Urothelium cell line (cell line): ENCODE data around the gene CNTN5.
A peak's percentile ranks its signal among the peaks of the same experiment; 100 is the strongest.

Experiments used
- DNase-seq: peaks from one replicate; pipeline ENCODE4 v3.0.0; 2011; ENCODE audit warnings: low spot score, mixed read lengths
- FAIRE-seq: peaks from 2 replicates; lab custom pipeline; 2011; peaks lifted over from hg19 to GRCh38; lab: Jason Lieb, UNC

The CNTN5 gene

DNA sequence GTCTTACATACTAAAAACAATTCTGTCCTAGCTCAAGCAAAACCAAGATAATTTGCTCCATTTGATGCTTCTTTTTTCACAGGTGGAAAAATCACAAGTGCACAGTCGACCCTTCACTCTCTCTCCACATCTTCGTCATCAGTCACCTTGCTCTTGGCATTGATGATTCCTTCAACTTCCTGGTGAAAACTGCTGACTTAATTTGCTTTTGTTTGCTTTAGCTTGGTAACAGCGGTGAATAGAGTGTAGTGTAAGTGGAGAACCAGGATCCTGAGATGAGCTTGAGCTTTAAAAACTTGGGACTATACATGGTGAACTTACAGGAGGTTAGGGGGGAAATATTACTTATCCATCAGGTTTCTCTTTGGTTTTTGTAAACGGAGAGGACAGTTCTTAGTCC is 1335.3 kb downstream of the CNTN5 start:
- DNase-seq (no peak), FAIRE-seq (no peak)

GRCh38 chr11:100359281-100359680 is 1338.5 kb downstream of the CNTN5 start:
- FAIRE-seq, result no peak
- DNase-seq, result no peak

DNA sequence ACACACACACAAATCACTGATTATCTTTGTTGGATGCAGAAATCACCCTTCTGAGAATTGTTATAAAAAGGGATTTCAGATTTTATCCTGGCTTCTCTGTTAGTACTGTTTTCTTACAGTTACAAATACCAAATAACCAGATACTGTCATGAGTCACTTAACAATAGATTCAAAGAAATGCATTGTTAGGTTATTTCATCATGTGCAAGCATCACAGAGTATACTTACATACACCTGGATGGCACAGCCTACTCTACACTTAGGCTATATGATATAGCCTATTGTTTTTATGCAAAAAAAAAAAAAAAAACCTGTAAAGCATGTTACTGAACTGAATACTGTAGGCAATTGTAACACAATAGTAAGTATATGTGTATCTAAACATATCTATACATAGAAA is 1347.1 kb downstream of the CNTN5 start:
- FAIRE-seq (no peak), DNase-seq (no peak)

- DNase-seq, result no peak
- no peak for FAIRE-seq
These were observed 1362.7 kb downstream of the CNTN5 start for GRCh38 chr11:100383357-100383865.

GRCh38 chr11:100396266-100396665 is 1375.5 kb downstream of the CNTN5 start:
- FAIRE-seq (no peak), DNase-seq (no peak)

GRCh38 chr11:100397401-100397800 is 1376.7 kb downstream of the CNTN5 start:
- DNase-seq, result no peak
- no peak for FAIRE-seq

GRCh38 chr11:100403816-100404215 is 1383.1 kb downstream of the CNTN5 start:
- peak; percentile 25 for DNase-seq
- FAIRE-seq, result no peak

- FAIRE-seq, result no peak
- no peak for DNase-seq
These were observed 1384.2 kb downstream of the CNTN5 start for GRCh38 chr11:100404907-100405306.
